ENCODE results near the gene ASCC1. TPM values are rescaled to one million over a fixed set of nuclear protein-coding genes. Genes with fewer than 3 reads are reported as not detected.

The ASCC1 gene
- total and polyA plus RNA-seq, 2 of the 13 experiments (the other 11 are each of a cell fraction or from before 2014, with no cell fraction given) = 21.6 to 30.1 TPM

DNA sequence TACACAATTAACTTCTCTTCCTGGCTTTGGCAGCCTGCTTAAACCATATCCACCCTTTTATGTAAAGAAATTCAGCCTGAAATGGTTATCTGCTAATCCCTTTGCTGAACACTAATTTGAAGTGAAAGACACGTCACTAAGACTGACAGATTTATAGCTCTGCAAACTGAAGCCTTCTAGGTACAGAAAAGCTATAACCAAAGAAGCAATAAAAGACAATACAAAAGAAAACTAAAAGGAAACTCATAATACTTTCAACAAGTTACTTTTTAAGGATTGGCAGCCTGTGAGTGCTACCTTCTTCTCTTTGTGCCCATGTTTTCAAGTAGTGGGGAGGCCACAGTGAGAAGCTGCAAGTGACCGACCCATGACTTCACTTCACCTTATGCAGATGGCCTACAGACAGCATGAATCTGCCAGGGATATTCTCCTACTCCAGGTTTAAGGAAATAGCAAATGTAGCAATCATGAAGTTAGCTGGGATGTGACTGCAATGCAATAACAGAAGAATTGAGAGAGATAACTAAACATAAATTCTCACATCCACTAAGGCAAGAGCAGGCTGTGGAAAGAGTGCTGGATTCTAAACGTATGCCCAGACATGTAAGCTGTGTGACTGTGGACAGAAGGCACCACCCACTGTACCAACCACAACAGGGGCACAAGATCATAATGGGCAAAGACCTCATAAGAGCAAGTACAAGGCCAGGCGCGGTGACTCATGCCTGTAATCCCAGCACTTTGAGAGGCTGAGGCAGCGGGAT is 117.1 kb downstream of the ASCC1 start:
- in situ Hi-C loops (cut with HindIII; ENCODE audit: extremely low pct_ligation_motif_present, low pct_unique_long_range_greater_than_20kb) = loop anchor here (25.0 kb wide), 1 partner anchor 238 kb away; no protein-coding TSS in a partner anchor
- no peak for FAIRE-seq
- peak; percentile 28 for DNase-seq (ENCODE audit: low spot score)
- Histone ChIP-seq H3K79me2 (ENCODE audit: insufficient read depth, low read length) (no peaks in the 10 kb centered on the region), H3K9me3 (ENCODE audit: low read length) (no peaks in the 10 kb centered on the region), H3K9ac (ENCODE audit: insufficient read depth, low read depth, low read length) (peak overlapping the region; percentile 74), H3K36me3 (replicated peaks in 1 of 2; ENCODE audit: control insufficient read depth in 1 of 2, insufficient read depth in 2 of 2, low read length in 2 of 2) (peaks cover 3 to 22% of the 10 kb centered on the region in 2 experiments; a peak in 4 of 5 replicates), H3K4me1 (ENCODE audit: insufficient read depth, low read length) (peaks cover 64% of the 10 kb centered on the region), H3K27me3 (ENCODE audit: control insufficient read depth in 1 of 2, insufficient read depth in 2 of 2, low read length in 2 of 2) (no peaks in the 10 kb centered on the region), H4K20me1 (ENCODE audit: insufficient read depth, low read length) (no peaks in the 10 kb centered on the region), H3K4me3 (replicated peaks in 1 of 3; ENCODE audit: insufficient read depth in 1 of 3, low read depth in 2 of 3, low read length in 3 of 3) (peak overlapping the region in 2 of 3 experiments; percentile 15 to 26; a peak in 1 of 6 replicates), H2AFZ (ENCODE audit: low read length) (no peak overlapping the region), H3K27ac (ENCODE audit: extremely low read length, insufficient read depth, low read length) (peak overlapping the region; percentile 93), H3K4me2 (ENCODE audit: low read depth, low read length) (peak overlapping the region; percentile 66)
- peak; percentile 8 for ATAC-seq
- BruUV-seq (replicated peaks) = TSS peak; percentile 78
- CTCF ChIA-PET (ENCODE audit: low intra/inter-chr PET ratio, low total read pairs) = no interaction called here
- POLR2A ChIA-PET = interaction anchor here (1.3 to 1.4 kb wide), 2 partner anchors 117 to 174 kb away, joined by 3 to 5 read pairs; partner anchors contain the start of gene ASCC1
- intact Hi-C loops (cut with micrococcal nuclease; ENCODE audit: unreplicated experiment) = no loop called here
- 38% methylated on average over 6 of the region's 6 CpGs for WGBS (ENCODE audit: low lambda C conversion rate)
- 0 out of 2 replicates have a peak, but pooled peaks have one; percentile 11 for TF ChIP-seq ZNF430 (CRISPR knock-in tag; IDR thresholded peaks at IDR 0.05)
- TF ChIP-seq, protein P1, sequence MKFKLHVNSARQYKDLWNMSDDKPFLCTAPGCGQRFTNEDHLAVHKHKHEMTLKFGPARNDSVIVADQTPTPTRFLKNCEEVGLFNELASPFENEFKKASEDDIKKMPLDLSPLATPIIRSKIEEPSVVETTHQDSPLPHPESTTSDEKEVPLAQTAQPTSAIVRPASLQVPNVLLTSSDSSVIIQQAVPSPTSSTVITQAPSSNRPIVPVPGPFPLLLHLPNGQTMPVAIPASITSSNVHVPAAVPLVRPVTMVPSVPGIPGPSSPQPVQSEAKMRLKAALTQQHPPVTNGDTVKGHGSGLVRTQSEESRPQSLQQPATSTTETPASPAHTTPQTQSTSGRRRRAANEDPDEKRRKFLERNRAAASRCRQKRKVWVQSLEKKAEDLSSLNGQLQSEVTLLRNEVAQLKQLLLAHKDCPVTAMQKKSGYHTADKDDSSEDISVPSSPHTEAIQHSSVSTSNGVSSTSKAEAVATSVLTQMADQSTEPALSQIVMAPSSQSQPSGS (CRISPR knock-in tag; IDR thresholded peaks at IDR 0.05) = no peak
- TF ChIP-seq GPN1 (CRISPR knock-in tag; IDR thresholded peaks at IDR 0.05; ENCODE audit: borderline replicate concordance) = no peak
- no peak for TF ChIP-seq ZBTB3 (CRISPR knock-in tag; IDR thresholded peaks at IDR 0.05; ENCODE audit: borderline replicate concordance, low read depth)
- no peak for TF ChIP-seq ZNF552 (CRISPR knock-in tag; IDR thresholded peaks at IDR 0.05; ENCODE audit: borderline replicate concordance)
- no peak for TF ChIP-seq RFXAP (CRISPR knock-in tag; IDR thresholded peaks at IDR 0.05; ENCODE audit: borderline replicate concordance)
- no peak for TF ChIP-seq ZNF644 (CRISPR knock-in tag; IDR thresholded peaks at IDR 0.05; ENCODE audit: low read depth)
- TF ChIP-seq, protein P2, sequence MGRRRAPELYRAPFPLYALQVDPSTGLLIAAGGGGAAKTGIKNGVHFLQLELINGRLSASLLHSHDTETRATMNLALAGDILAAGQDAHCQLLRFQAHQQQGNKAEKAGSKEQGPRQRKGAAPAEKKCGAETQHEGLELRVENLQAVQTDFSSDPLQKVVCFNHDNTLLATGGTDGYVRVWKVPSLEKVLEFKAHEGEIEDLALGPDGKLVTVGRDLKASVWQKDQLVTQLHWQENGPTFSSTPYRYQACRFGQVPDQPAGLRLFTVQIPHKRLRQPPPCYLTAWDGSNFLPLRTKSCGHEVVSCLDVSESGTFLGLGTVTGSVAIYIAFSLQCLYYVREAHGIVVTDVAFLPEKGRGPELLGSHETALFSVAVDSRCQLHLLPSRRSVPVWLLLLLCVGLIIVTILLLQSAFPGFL (CRISPR knock-in tag; IDR thresholded peaks at IDR 0.05) = no peak
- TF ChIP-seq IRX3 (CRISPR knock-in tag; IDR thresholded peaks at IDR 0.05; ENCODE audit: borderline replicate concordance, low read depth) = no peak
- no peak for TF ChIP-seq ZBTB21 (CRISPR knock-in tag; IDR thresholded peaks at IDR 0.05)
- no peak for TF ChIP-seq MAFF (IDR thresholded peaks at IDR 0.05; ENCODE audit: low read depth, low read length)
- no peak for TF ChIP-seq HNF4A (CRISPR knock-in tag; IDR thresholded peaks at IDR 0.05)
- TF ChIP-seq EP300 (IDR thresholded peaks at IDR 0.05; ENCODE audit: low read depth in 2 of 2, low read length in 2 of 2) = no peak
- no peak for TF ChIP-seq EP300 (CRISPR knock-in tag; IDR thresholded peaks at IDR 0.05; ENCODE audit: borderline replicate concordance)
- TF ChIP-seq ZNF329 (CRISPR knock-in tag; IDR thresholded peaks at IDR 0.05; ENCODE audit: low read depth) = no peak
- TF ChIP-seq RELA (CRISPR knock-in tag; IDR thresholded peaks at IDR 0.05) = no peak
- no peak for TF ChIP-seq TEAD2 (CRISPR knock-in tag; IDR thresholded peaks at IDR 0.05)
- 0 out of 2 replicates have a peak, but pooled peaks have one; percentile 10 for TF ChIP-seq SALL1 (CRISPR knock-in tag; IDR thresholded peaks at IDR 0.05)
- TF ChIP-seq PCBP1 (IDR thresholded peaks at IDR 0.05; ENCODE audit: borderline replicate concordance, low read depth, low read length) = no peak
- TF ChIP-seq ZMYM3 (CRISPR knock-in tag; IDR thresholded peaks at IDR 0.05) = peak; percentile 61; the same call in 1 of the 2 replicates
- peak; percentile 43 for TF ChIP-seq RBM22 (optimal IDR thresholded peaks at IDR 0.05; ENCODE audit: low read length)
- TF ChIP-seq ZNF713 (CRISPR knock-in tag; IDR thresholded peaks at IDR 0.05) = no peak
- no peak for TF ChIP-seq BCL6 (CRISPR knock-in tag; IDR thresholded peaks at IDR 0.05)
- no peak for TF ChIP-seq FOXA1 (IDR thresholded peaks at IDR 0.05)
- no peak for TF ChIP-seq FOXA1 (CRISPR knock-in tag; IDR thresholded peaks at IDR 0.05)

Data from HepG2 (cell line).